ENCODE data around the gene PLA2G6. TPM values are rescaled to one million over a fixed set of nuclear protein-coding genes. Genes with fewer than 3 reads are reported as not detected.

PLA2G6 gene
- total RNA-seq, 1 experiment from 2014 or later = 88.0 TPM

- Histone ChIP-seq H3K9me2 (replicated peaks; ENCODE audit: insufficient read depth, low read length) (no peaks in the 10 kb centered on the region), H3K4me2 (ENCODE audit: low read depth, low read length, poor library complexity, severe bottlenecking) (no peak overlapping the region), H3K4me1 (ENCODE audit: low read length) (no peaks in the 10 kb centered on the region), H4K20me1 (ENCODE audit: insufficient read depth, low read depth, low read length) (no peaks in the 10 kb centered on the region), H3K27me3 (ENCODE audit: low read length) (no peaks in the 10 kb centered on the region), H3K4me3 (ENCODE audit: low read length) (no peak overlapping the region), H3K36me3 (ENCODE audit: insufficient read depth, low read length) (no peaks in the 10 kb centered on the region), H3K9ac (ENCODE audit: low read length) (no peak overlapping the region), H3K79me2 (ENCODE audit: low read length) (no peaks in the 10 kb centered on the region), H2AFZ (ENCODE audit: low read length) (no peak overlapping the region), H3K27ac (ENCODE audit: low read length) (no peak overlapping the region), H3K9me3 (ENCODE audit: low read length) (no peaks in the 10 kb centered on the region)
- no peak for DNase-seq
Observed at GRCh38 chr22:38072322-38073149, 109.1 kb downstream of the PLA2G6 start.

DNA sequence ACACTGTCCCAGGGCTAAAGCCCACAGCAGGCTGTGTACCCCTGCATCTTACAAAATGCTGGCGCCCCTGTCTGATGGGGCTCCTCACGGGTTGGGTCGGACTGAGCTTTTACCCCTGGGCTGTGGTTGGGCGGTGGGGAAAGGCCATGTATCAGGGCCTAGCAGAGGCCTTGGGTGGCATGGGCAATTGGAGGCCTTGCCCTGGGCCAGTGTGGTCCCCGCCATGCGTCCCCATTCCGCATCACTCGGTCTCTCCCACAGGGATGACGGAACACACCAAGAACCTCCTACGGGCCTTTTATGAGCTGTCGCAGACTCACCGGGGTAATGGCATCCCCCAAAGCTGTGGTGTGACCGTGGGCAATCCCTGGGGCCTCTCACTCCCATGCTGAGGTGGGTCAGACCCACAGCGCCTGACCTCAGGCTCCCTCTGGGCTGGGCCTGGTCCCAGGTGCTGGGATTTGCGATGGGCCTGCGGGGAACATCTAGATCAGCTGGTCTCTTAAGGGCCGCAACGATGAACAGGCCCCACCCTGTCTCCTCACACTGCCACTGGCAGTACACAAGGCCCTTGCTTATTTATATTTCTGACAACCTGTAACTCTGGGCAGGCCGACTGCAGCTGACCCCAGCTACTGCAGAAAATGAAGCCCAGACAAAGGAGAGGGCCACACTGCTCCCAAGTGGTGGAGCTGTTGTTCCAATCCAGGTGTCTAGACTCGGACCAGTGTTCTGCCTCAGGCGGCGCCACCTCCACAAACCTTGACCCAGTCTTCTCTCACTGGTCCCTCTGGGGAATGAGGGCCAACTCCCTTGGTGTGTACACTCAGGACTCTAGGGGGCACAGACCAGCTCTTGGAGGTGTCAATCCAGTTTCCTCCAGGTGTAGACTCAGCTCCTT, 110.0 kb downstream of the PLA2G6 start:
- Histone ChIP-seq H4K20me1 (ENCODE audit: insufficient read depth, low read depth, low read length) (no peaks in the 10 kb centered on the region), H3K27ac (ENCODE audit: low read length) (no peak overlapping the region), H3K9ac (ENCODE audit: low read length) (no peak overlapping the region), H2AFZ (ENCODE audit: low read length) (no peak overlapping the region), H3K27me3 (ENCODE audit: low read length) (no peaks in the 10 kb centered on the region), H3K36me3 (ENCODE audit: insufficient read depth, low read length) (no peaks in the 10 kb centered on the region), H3K4me3 (ENCODE audit: low read length) (no peak overlapping the region), H3K4me2 (ENCODE audit: low read depth, low read length, poor library complexity, severe bottlenecking) (no peak overlapping the region), H3K9me3 (ENCODE audit: low read length) (no peaks in the 10 kb centered on the region), H3K79me2 (ENCODE audit: low read length) (no peaks in the 10 kb centered on the region), H3K4me1 (ENCODE audit: low read length) (no peaks in the 10 kb centered on the region), H3K9me2 (replicated peaks; ENCODE audit: insufficient read depth, low read length) (no peaks in the 10 kb centered on the region)
- DNase-seq = no peak

DNA sequence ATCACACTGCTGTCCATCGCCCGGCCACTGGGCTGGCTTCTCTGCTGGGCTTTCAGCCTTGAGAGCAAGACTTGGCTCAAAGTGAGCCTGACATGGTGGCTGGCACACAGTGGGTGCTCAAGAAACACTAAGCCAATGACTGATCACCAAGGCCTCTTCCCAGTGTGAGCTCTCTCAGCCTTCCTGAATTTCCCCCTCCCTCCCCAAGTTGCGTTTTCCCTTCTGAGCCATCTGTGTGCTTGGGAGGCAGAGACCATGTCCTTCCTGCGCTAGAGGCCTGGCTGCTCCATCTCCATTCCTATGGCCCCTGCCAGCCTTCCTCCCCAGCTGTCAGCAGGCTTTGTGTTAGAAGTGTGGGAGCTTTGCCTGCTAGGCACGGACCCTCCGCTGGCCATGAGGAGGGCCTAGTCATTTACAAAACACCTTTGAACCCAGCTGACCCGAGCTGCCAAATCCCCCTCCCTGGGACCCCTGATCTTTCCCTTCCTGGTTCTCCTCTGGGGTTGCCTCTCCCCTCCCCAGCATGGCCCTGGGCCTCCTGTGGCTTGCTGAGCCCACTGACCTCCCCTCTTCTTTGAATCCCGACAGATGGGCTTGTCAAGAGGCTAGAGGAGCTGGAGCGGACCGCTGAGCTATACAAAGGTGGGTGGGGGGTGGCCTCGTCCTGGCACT, 111.2 kb downstream of the PLA2G6 start:
- Histone ChIP-seq H3K79me2 (ENCODE audit: low read length) (no peaks in the 10 kb centered on the region), H3K4me2 (ENCODE audit: low read depth, low read length, poor library complexity, severe bottlenecking) (no peak overlapping the region), H3K4me1 (ENCODE audit: low read length) (no peaks in the 10 kb centered on the region), H3K27me3 (ENCODE audit: low read length) (no peaks in the 10 kb centered on the region), H2AFZ (ENCODE audit: low read length) (no peak overlapping the region), H3K4me3 (ENCODE audit: low read length) (no peak overlapping the region), H3K9me2 (replicated peaks; ENCODE audit: insufficient read depth, low read length) (no peaks in the 10 kb centered on the region), H3K36me3 (ENCODE audit: insufficient read depth, low read length) (no peaks in the 10 kb centered on the region), H3K27ac (ENCODE audit: low read length) (no peak overlapping the region), H3K9me3 (ENCODE audit: low read length) (no peaks in the 10 kb centered on the region), H3K9ac (ENCODE audit: low read length) (no peak overlapping the region), H4K20me1 (ENCODE audit: insufficient read depth, low read depth, low read length) (no peaks in the 10 kb centered on the region)
- no peak for DNase-seq

DNA sequence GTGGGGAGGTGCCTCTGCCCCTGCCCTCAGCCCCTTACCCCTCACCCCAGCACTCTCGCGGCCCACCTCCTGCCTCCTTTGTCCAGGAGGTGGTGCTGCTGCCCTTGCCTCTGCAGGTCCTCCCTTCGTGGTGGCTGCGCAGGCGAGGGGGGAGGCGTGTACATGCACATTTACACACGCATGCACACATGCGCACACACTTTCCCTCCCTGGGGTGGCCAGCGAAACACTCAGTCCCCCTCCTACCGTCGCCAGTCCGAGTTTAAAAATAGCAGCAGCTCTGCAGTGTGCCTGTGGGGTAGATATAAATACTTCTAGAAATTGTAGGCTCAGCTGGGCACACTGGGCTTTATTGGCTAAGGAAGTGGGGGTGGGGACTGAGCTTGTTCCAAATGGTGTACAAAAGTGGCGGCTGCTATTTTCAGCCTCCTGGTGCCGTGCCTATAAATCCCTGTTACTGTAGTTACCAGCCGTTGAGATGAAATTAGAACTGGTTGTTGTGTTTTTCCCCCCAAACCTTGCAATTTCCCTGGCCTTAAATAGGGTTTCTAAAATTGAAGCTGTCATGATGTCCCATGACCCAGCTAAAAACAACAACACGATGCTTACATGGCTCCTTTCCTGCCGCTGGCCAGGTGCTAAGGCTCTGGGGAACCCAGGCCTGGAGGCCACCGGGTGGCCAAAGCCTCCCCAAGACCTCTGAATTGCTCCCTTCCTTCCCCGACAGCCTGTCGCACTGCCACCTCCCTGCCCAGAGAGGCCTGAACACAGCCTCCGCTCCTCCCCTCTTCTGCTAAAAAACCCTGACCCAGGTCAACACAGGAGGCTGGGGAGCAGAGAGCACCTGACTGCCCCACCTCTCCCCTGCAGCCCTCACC, 112.0 kb downstream of the PLA2G6 start:
- no peak overlapping the region for H3K9ac ChIP-seq (ENCODE audit: low read length)
- DNase-seq = no peak
- no peaks in the 10 kb centered on the region for H3K36me3 ChIP-seq (ENCODE audit: insufficient read depth, low read length)

DNA sequence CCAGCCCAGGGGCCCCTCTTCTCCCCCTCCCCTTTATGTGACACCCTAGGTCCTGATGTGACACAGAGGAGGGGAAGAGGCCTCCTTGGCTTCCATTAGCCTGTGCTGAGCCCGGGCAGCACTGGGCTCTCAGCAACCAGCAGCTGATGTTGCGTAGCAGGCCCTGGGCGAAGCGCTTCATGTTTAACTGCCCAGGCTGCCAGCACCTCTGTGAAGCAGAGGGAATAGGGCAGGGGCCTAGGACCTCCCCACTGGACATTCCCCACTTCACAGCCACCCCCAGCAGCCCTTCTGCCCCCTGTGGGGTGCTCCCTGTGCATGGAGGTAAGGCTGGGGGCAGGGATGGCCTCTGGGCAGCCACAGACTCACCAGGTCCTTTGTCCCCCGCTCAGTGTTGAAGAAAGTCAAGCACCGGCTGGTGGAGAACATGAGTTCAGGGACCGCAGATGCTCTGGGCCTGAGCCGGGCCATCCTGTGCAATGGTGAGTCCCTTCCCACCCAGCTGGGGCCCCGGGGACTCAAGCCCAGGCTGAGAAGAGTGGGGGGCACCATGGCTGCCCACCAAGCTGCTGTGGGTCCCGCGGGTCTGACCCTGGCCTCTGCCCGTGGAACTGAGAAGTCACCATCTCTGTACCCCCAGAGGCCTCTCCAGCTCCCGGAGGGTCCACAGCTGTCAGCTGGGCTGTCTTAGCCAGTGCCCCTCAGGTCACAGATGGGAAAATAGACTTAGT, 112.8 kb downstream of the PLA2G6 start:
- Histone ChIP-seq H3K4me2 (ENCODE audit: low read depth, low read length, poor library complexity, severe bottlenecking) (no peak overlapping the region), H3K9ac (ENCODE audit: low read length) (no peak overlapping the region), H3K9me2 (replicated peaks; ENCODE audit: insufficient read depth, low read length) (no peaks in the 10 kb centered on the region), H3K4me3 (ENCODE audit: low read length) (no peak overlapping the region), H2AFZ (ENCODE audit: low read length) (no peak overlapping the region), H3K9me3 (ENCODE audit: low read length) (no peaks in the 10 kb centered on the region), H4K20me1 (ENCODE audit: insufficient read depth, low read depth, low read length) (no peaks in the 10 kb centered on the region), H3K4me1 (ENCODE audit: low read length) (no peaks in the 10 kb centered on the region), H3K27me3 (ENCODE audit: low read length) (no peaks in the 10 kb centered on the region), H3K36me3 (ENCODE audit: insufficient read depth, low read length) (no peaks in the 10 kb centered on the region), H3K79me2 (ENCODE audit: low read length) (no peaks in the 10 kb centered on the region), H3K27ac (ENCODE audit: low read length) (no peak overlapping the region)
- no peak for DNase-seq

More for the DNA sequence above, 112.0 kb downstream of the PLA2G6 start:
- Histone ChIP-seq H3K4me3 (ENCODE audit: low read length) (no peak overlapping the region), H3K79me2 (ENCODE audit: low read length) (no peaks in the 10 kb centered on the region), H3K4me1 (ENCODE audit: low read length) (no peaks in the 10 kb centered on the region), H3K4me2 (ENCODE audit: low read depth, low read length, poor library complexity, severe bottlenecking) (no peak overlapping the region), H3K9me2 (replicated peaks; ENCODE audit: insufficient read depth, low read length) (no peaks in the 10 kb centered on the region), H2AFZ (ENCODE audit: low read length) (no peak overlapping the region), H3K27me3 (ENCODE audit: low read length) (no peaks in the 10 kb centered on the region), H4K20me1 (ENCODE audit: insufficient read depth, low read depth, low read length) (no peaks in the 10 kb centered on the region), H3K9me3 (ENCODE audit: low read length) (no peaks in the 10 kb centered on the region), H3K27ac (ENCODE audit: low read length) (no peak overlapping the region)

DNA sequence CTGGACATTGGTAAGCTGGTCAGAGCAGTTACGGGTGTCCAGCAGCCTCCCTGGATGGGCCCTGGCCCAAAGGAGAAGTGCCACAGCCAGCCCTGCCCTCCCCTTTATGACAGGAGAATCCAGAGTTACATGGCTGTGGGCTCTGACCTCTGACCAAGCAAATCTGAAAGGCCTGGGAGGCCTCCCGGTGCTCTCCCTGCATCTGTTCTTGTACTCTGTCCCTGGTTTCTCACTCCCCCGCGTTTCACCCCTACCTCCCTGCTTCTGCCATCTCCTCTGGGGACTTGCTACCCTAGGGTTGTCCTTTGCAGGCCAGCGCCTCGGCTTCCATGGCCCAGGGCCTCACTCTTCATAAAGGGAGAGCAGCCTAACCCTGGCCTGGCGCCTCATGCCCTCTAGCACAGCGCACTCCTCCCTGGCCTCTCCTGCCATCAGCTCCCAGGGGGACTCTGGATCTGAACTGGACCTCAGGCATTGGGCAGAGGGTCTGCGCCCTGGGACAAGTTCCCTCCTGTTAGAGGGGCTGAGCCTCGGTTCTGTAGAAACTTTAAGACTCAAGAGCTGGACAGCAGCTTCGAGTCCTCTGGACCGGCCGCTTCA, 113.8 kb downstream of the PLA2G6 start:
- Histone ChIP-seq H3K9me3 (ENCODE audit: low read length) (no peaks in the 10 kb centered on the region), H4K20me1 (ENCODE audit: insufficient read depth, low read depth, low read length) (no peaks in the 10 kb centered on the region), H3K4me2 (ENCODE audit: low read depth, low read length, poor library complexity, severe bottlenecking) (no peak overlapping the region), H3K9ac (ENCODE audit: low read length) (no peak overlapping the region), H3K4me3 (ENCODE audit: low read length) (no peak overlapping the region), H3K4me1 (ENCODE audit: low read length) (no peaks in the 10 kb centered on the region), H3K27ac (ENCODE audit: low read length) (no peak overlapping the region), H3K36me3 (ENCODE audit: insufficient read depth, low read length) (no peaks in the 10 kb centered on the region), H3K79me2 (ENCODE audit: low read length) (no peaks in the 10 kb centered on the region), H3K9me2 (replicated peaks; ENCODE audit: insufficient read depth, low read length) (no peaks in the 10 kb centered on the region), H2AFZ (ENCODE audit: low read length) (no peak overlapping the region), H3K27me3 (ENCODE audit: low read length) (no peaks in the 10 kb centered on the region)
- no peak for DNase-seq

DNA sequence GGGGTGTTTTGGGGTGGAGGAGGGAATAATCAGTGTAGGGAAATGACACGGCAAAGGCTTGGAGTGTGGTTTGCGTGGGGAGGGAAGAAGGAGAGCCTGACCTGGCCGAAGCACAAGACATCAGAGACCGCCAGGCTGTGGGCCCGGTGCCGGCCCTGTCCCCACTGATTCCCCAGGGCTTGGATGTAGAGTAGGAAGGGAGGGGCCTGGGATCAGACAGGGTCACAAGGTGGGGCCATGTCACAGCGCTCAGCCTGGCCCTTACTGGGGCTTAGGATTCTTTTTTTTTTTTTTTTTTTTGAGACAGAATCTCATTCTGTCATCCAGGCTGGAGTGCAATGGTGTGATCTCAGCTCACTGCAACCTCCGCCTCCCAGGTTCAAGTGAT, 114.6 kb downstream of the PLA2G6 start:
- no peaks in the 10 kb centered on the region for H3K79me2 ChIP-seq (ENCODE audit: low read length)
- H3K27me3 ChIP-seq (ENCODE audit: low read length) = no peaks in the 10 kb centered on the region
- H3K9ac ChIP-seq (ENCODE audit: low read length) = no peak overlapping the region
- H3K27ac ChIP-seq (ENCODE audit: low read length) = no peak overlapping the region
- H3K4me3 ChIP-seq (ENCODE audit: low read length) = no peak overlapping the region
- H3K36me3 ChIP-seq (ENCODE audit: insufficient read depth, low read length) = no peaks in the 10 kb centered on the region
- H3K4me2 ChIP-seq (ENCODE audit: low read depth, low read length, poor library complexity, severe bottlenecking) = no peak overlapping the region
- no peaks in the 10 kb centered on the region for H3K9me3 ChIP-seq (ENCODE audit: low read length)
- H4K20me1 ChIP-seq (ENCODE audit: insufficient read depth, low read depth, low read length) = no peaks in the 10 kb centered on the region
- no peak for DNase-seq
- no peaks in the 10 kb centered on the region for H3K9me2 ChIP-seq (replicated peaks; ENCODE audit: insufficient read depth, low read length)
- no peaks in the 10 kb centered on the region for H3K4me1 ChIP-seq (ENCODE audit: low read length)
- H2AFZ ChIP-seq (ENCODE audit: low read length) = no peak overlapping the region

Data from Karpas-422 (cell line).